Measurements from ENCODE around the gene TEX44.
A peak's percentile ranks its signal among the peaks of the same experiment; 100 is the strongest.

The TEX44 gene

DNA sequence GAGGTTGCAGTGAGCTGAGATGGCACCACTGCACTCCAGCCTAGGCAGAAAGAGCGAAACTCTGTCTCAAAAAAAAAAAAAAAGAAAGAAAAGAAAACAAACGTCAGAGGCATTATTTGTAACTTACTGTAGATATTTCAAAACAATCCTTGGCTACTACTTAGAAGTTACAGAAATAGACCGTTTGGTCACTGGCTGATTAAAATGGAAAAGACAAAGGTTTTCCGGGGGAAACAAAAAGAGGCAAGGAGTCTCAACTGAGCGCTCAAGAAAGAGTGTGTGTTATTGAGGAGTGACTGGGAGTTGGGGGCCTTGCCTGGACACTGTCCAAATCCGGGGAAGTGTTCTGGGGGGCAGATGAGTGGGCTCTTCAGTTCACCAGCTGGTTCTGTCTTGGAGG lies 47.6 kb downstream of the TEX44 start:
- DNase-seq, result no peak

DNA sequence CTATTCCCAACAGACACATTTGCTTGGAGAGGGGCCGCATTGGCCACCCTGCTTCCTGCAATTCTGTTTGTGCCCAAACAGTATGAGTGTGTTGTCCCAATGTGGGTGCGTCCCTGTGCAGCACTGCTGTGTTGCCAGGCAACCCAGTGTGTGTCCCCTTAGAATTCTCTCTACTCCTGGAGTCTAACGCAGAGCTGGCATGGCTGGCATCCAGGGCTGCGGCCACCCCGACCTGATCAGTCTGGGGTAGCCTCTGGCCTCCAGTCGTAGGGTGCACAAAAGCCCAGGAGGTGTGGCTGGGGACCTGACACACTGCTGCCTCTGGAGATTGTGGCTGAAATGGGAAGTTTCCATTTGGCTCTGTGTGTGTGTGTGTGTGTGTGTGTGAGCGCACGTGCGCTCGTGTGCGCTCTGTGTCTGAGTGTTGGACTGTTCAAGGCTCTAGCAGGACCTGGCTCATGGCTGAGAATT lies 48.0 kb downstream of the TEX44 start:
- DNase-seq, result no peak

DNA sequence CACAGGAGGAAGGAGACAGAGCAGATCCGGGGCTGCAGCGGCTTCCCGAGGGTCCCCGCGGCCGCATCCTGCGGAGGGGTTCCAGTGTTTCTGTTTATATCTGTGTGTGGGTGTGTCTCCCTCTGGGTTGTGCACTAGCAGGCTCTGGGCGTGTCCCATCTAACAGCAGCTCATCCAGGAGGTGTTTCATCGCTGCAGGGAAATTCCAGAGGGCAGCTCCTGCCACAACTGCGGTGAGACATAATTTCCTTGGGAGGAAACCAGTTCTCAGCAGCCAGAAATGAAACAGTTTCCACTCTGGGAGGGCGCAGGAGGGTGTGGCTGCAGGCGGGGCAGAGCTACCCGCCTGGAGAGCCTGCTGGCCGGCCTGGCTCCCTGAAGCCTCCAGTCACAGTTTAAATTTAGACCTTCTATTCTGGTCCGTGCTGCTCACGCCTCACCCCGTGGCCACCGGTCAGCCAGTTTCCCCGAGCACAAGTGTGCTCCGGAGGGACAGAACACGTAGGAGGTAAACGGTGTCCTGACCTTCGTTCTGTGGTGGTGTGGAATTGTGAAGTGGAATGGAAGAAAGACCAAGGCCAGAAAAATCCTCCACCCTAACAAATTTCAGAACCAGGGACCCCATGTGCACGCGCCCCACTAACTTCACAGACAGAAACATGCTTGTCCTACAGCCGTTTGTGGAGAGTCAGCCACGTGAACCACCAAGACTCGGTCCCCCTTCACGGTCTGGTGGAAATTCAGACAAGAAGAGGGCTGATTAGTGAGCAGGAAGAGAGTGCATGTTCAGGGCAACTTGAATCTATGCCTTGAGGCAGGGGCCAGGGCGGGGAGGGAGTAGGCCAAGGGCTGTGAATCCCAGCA lies 50.2 kb downstream of the TEX44 start:
- peak; percentile 88 for DNase-seq

DNA sequence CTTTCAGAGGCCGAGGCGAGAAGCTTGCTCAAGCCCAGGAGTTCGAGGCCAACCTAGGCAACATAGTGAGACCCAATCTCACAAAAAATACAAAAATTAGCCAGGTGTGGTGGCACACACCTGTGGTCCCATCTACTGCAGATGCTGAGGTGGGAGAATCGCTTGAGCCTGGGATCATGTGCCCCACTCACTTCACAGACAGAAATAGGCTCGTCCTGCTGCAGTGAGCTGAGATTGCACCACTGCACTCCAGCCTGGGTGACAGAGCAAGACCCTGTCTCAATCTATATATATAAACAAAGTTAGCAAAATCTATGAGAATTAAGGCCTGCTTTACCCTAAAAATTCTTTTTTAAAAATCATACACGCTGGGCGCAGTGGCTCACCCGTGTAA lies 50.8 kb downstream of the TEX44 start:
- no peak for DNase-seq

Data from fibroblast of skin of right biceps (primary cell).